Measurements from ENCODE around the gene KHNYN.

KHNYN gene

DNA sequence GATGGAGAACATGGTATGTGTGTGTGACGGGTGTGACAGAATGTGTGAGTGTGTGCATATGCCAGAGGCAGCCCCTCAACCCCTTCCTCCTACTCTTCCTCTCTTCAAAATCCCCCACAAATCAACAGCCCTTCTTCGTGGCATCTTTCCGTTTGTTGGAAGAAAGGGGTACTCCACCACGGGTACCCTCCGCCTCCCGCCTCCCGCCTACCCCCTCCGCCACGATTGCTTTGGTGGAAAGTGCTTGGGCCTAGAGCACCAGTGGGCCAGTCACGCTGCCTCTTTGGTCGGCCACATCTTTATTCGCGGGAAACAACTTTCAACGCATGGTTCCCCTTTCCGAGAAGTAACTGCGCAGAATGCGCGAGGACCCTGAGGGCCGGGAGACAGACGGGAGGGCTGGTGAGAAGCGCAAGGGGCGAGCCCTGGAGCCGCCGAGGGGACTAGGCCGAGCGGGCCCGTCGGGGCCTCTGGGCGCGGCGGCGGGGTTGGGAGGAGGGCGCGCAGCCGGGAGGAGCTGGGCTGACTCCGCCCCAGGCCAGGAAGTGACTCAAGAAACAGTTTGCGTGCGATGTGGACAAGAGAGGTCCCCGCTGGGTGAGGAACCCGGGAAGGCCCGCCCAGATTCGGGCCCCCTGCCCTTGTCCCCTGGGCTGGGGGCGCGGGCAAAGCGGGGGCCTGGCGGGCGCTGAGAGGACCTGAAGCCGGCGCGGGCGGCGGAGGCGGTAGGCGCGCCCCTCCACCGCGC, at the start of gene KHNYN, which contains the start of gene CBLN3:
TSS of gene KHNYN (plus strand) at position 560 of the 748 bp plus-strand sequence. CDS start 777 bp downstream, outside the sequence.
TSS of gene CBLN3 (minus strand) at position 274 of the 748 bp plus-strand sequence. CDS start 614 bp downstream, outside the sequence.
- peak; percentile 59 for TF ChIP-seq TAF1 (IDR thresholded peaks at IDR 0.05; ENCODE audit: low read depth)
- peak; percentile 38; the same call in 1 of the 2 replicates for TF ChIP-seq ZBTB7A (IDR thresholded peaks at IDR 0.05; ENCODE audit: low read depth)
- TF ChIP-seq TEAD4 (IDR thresholded peaks at IDR 0.05): no peak
- 0 out of 2 replicates have a peak, but pooled peaks have one; percentile 22 for TF ChIP-seq USF1 (IDR thresholded peaks at IDR 0.05)
- TF ChIP-seq TCF12 (IDR thresholded peaks at IDR 0.05; ENCODE audit: low read depth): no peak
- TF ChIP-seq MAX (IDR thresholded peaks at IDR 0.05): peak; percentile 30; the same call in 1 of the 2 replicates
- no peak for TF ChIP-seq NFIC (IDR thresholded peaks at IDR 0.05)

GRCh38 chr14:24381363-24382063, 48.2 kb upstream of the KHNYN start:
- TF ChIP-seq MAX (IDR thresholded peaks at IDR 0.05) (no peak), YY1 (IDR thresholded peaks at IDR 0.05; ENCODE audit: low read depth) (no peak), EP300 (IDR thresholded peaks at IDR 0.05; ENCODE audit: borderline replicate concordance) (no peak), RAD21 (IDR thresholded peaks at IDR 0.05; ENCODE audit: low read depth) (no peak), ZBTB7A (IDR thresholded peaks at IDR 0.05; ENCODE audit: low read depth) (no peak), CEBPB (IDR thresholded peaks at IDR 0.05) (no peak)

- TF ChIP-seq, protein P1, sequence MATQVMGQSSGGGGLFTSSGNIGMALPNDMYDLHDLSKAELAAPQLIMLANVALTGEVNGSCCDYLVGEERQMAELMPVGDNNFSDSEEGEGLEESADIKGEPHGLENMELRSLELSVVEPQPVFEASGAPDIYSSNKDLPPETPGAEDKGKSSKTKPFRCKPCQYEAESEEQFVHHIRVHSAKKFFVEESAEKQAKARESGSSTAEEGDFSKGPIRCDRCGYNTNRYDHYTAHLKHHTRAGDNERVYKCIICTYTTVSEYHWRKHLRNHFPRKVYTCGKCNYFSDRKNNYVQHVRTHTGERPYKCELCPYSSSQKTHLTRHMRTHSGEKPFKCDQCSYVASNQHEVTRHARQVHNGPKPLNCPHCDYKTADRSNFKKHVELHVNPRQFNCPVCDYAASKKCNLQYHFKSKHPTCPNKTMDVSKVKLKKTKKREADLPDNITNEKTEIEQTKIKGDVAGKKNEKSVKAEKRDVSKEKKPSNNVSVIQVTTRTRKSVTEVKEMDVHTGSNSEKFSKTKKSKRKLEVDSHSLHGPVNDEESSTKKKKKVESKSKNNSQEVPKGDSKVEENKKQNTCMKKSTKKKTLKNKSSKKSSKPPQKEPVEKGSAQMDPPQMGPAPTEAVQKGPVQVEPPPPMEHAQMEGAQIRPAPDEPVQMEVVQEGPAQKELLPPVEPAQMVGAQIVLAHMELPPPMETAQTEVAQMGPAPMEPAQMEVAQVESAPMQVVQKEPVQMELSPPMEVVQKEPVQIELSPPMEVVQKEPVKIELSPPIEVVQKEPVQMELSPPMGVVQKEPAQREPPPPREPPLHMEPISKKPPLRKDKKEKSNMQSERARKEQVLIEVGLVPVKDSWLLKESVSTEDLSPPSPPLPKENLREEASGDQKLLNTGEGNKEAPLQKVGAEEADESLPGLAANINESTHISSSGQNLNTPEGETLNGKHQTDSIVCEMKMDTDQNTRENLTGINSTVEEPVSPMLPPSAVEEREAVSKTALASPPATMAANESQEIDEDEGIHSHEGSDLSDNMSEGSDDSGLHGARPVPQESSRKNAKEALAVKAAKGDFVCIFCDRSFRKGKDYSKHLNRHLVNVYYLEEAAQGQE (IDR thresholded peaks at IDR 0.05; ENCODE audit: low read depth): no peak
- TF ChIP-seq EGR1 (IDR thresholded peaks at IDR 0.05) (no peak), YY1 (IDR thresholded peaks at IDR 0.05; ENCODE audit: low read depth) (no peak), CREB1 (IDR thresholded peaks at IDR 0.05; ENCODE audit: low read depth) (no peak), NFIC (IDR thresholded peaks at IDR 0.05) (no peak), RAD21 (IDR thresholded peaks at IDR 0.05; ENCODE audit: low read depth) (no peak), CEBPB (IDR thresholded peaks at IDR 0.05) (no peak), TEAD4 (IDR thresholded peaks at IDR 0.05) (no peak), MAX (IDR thresholded peaks at IDR 0.05) (no peak), FOXM1 (IDR thresholded peaks at IDR 0.05; ENCODE audit: borderline replicate concordance, low read depth) (no peak), TCF12 (IDR thresholded peaks at IDR 0.05; ENCODE audit: low read depth) (no peak), ZBTB7A (IDR thresholded peaks at IDR 0.05; ENCODE audit: low read depth) (no peak), USF1 (IDR thresholded peaks at IDR 0.05) (no peak), TAF1 (IDR thresholded peaks at IDR 0.05; ENCODE audit: low read depth) (no peak), EP300 (IDR thresholded peaks at IDR 0.05; ENCODE audit: borderline replicate concordance) (no peak)
These were observed 47.7 kb upstream of the KHNYN start for GRCh38 chr14:24382064-24382371.

GRCh38 chr14:24384169-24384568, 45.6 kb upstream of the KHNYN start:
- TF ChIP-seq NFIC (IDR thresholded peaks at IDR 0.05): no peak
- no peak for TF ChIP-seq YY1 (IDR thresholded peaks at IDR 0.05; ENCODE audit: low read depth)
- TF ChIP-seq RAD21 (IDR thresholded peaks at IDR 0.05; ENCODE audit: low read depth): no peak
- no peak for TF ChIP-seq EP300 (IDR thresholded peaks at IDR 0.05; ENCODE audit: borderline replicate concordance)
- TF ChIP-seq EGR1 (IDR thresholded peaks at IDR 0.05): no peak
- TF ChIP-seq ZBTB7A (IDR thresholded peaks at IDR 0.05; ENCODE audit: low read depth): no peak
- TF ChIP-seq, protein P1 (IDR thresholded peaks at IDR 0.05; ENCODE audit: low read depth): no peak
- TF ChIP-seq FOXM1 (IDR thresholded peaks at IDR 0.05; ENCODE audit: borderline replicate concordance, low read depth): no peak
- TF ChIP-seq MAX (IDR thresholded peaks at IDR 0.05): no peak
- no peak for TF ChIP-seq USF1 (IDR thresholded peaks at IDR 0.05)
- TF ChIP-seq CREB1 (IDR thresholded peaks at IDR 0.05; ENCODE audit: low read depth): no peak
- no peak for TF ChIP-seq TEAD4 (IDR thresholded peaks at IDR 0.05)
- no peak for TF ChIP-seq CEBPB (IDR thresholded peaks at IDR 0.05)
- no peak for TF ChIP-seq TAF1 (IDR thresholded peaks at IDR 0.05; ENCODE audit: low read depth)
- TF ChIP-seq TCF12 (IDR thresholded peaks at IDR 0.05; ENCODE audit: low read depth): no peak

All from Ishikawa (cell line).